ENCODE results near the gene TRAPPC13.
"Not testable (repeated sequence)": the region's sequence is repeated elsewhere in the genome, so short reads cannot be mapped to it uniquely, and the experiment has no call there.

DNA sequence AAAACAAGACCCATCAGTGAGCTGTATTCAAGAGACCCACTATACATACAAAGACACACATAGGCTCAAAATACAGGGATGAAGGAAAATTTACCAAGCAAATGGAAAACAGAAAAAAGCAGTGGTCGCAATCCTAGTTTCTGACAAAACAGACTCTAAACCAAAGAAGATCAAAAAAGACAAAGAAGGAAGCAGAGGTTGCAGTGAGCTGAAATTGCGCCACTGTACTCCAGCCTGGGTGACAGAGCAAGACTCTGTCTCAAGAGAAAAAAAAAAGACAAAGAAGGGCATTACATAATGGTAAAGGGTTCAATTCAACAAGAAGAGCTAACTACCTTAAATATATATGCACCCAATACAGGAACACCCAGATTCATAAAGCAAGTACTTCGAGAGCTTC lies 51.2 kb downstream of the TRAPPC13 start:
- TF ChIP-seq CTCF (IDR thresholded peaks at IDR 0.05; ENCODE audit: insufficient read depth, low read depth, low read length); EZH2 (IDR thresholded peaks at IDR 0.05; ENCODE audit: insufficient read depth, low read length): not testable (repeated sequence)

All from astrocyte (in vitro differentiated cells and primary cell).